ENCODE data around the gene ADRA1B.

Gene ADRA1B

GRCh38 chr5:159928122-159928909 is 12.0 kb downstream of the ADRA1B start:
- no peak for DNase-seq (ENCODE audit: low read depth)

- no peak for DNase-seq (ENCODE audit: low read depth)
Measured at GRCh38 chr5:159929176-159929575, 12.9 kb downstream of the ADRA1B start.

GRCh38 chr5:159933531-159934485 is 17.5 kb downstream of the ADRA1B start:
- no peak for DNase-seq (ENCODE audit: low read depth)

- DNase-seq (ENCODE audit: low read depth): no peak
Measured at GRCh38 chr5:159935946-159936345, 19.7 kb downstream of the ADRA1B start.

GRCh38 chr5:159936686-159937329 is 20.5 kb downstream of the ADRA1B start:
- DNase-seq (ENCODE audit: low read depth): no peak

- no peak for DNase-seq (ENCODE audit: low read depth)
Measured at GRCh38 chr5:159937580-159937979, 21.3 kb downstream of the ADRA1B start.

GRCh38 chr5:159943326-159943725 is 27.0 kb downstream of the ADRA1B start:
- DNase-seq (ENCODE audit: low read depth): no peak

- no peak for DNase-seq (ENCODE audit: low read depth)
Measured at GRCh38 chr5:159944056-159944600, 27.8 kb downstream of the ADRA1B start.

GRCh38 chr5:159945359-159945758 is 29.1 kb downstream of the ADRA1B start:
- DNase-seq (ENCODE audit: low read depth): no peak

GRCh38 chr5:159947708-159948358 is 31.6 kb downstream of the ADRA1B start:
- no peak for DNase-seq (ENCODE audit: low read depth)

- no peak for DNase-seq (ENCODE audit: low read depth)
Measured at GRCh38 chr5:159951387-159951786, 35.1 kb downstream of the ADRA1B start.

- no peak for DNase-seq (ENCODE audit: low read depth)
Measured at GRCh38 chr5:159951834-159952233, 35.6 kb downstream of the ADRA1B start.

- DNase-seq (ENCODE audit: low read depth): no peak
Measured at GRCh38 chr5:159953609-159954008, 37.3 kb downstream of the ADRA1B start.

GRCh38 chr5:159955056-159955624 is 38.9 kb downstream of the ADRA1B start:
- DNase-seq (ENCODE audit: low read depth): no peak

- no peak for DNase-seq (ENCODE audit: low read depth)
Measured at GRCh38 chr5:159956074-159956473, 39.8 kb downstream of the ADRA1B start.

- DNase-seq (ENCODE audit: low read depth): no peak
Measured at GRCh38 chr5:159961176-159962160, 45.2 kb downstream of the ADRA1B start.

- no peak for DNase-seq (ENCODE audit: low read depth)
Measured at GRCh38 chr5:159962214-159962613, 45.9 kb downstream of the ADRA1B start.

- DNase-seq (ENCODE audit: low read depth): no peak
Measured at GRCh38 chr5:159963935-159964334, 47.7 kb downstream of the ADRA1B start.

GRCh38 chr5:159965031-159965837 is 49.0 kb downstream of the ADRA1B start:
- DNase-seq (ENCODE audit: low read depth): no peak
